Neural cell (in vitro differentiated cells): ENCODE measurements around the gene HSD17B8. TPM values are rescaled to one million over a fixed set of nuclear protein-coding genes. Genes with fewer than 3 reads are reported as not detected.

ENCODE experiments used
- H2AFZ ChIP-seq: fragments of 200-600, 300-800 bp; sonication (generic), shearing (Covaris generic); 2 replicates; pipeline ENCODE4 v1.6.0; 2014; ENCODE audit warnings: low read depth, mild to moderate bottlenecking, antibody characterized with exemption, low read length, moderate library complexity
- H3F3A ChIP-seq: fragments of 200-600 bp; shearing (Covaris generic); 2 replicates; pipeline ENCODE4 v1.6.1; 2016; ENCODE audit warnings: mild to moderate bottlenecking, moderate library complexity, mixed read lengths, antibody characterized with exemption, low read length; ENCODE audit not compliant: insufficient read depth, poor library complexity, severe bottlenecking
- H3K27ac ChIP-seq: fragments of 200-600, 300-800 bp; sonication (generic), shearing (Covaris generic); 2 replicates; pipeline ENCODE4 v1.5.1; 2014; ENCODE audit warnings: mild to moderate bottlenecking, low read length, moderate library complexity
- H3K27me3 ChIP-seq: fragments of 300-800, 200-600 bp; sonication (generic), shearing (Covaris generic); 2 replicates; pipeline ENCODE4 v1.6.0; 2014; ENCODE audit warnings: mild to moderate bottlenecking, low read depth, low read length, moderate library complexity; ENCODE audit not compliant: insufficient read depth
- H3K36me3 ChIP-seq: fragments of 300-800, 200-600 bp; sonication (generic), shearing (Covaris generic); 2 replicates; pipeline ENCODE4 v1.5.1; 2014; ENCODE audit warnings: mild to moderate bottlenecking, antibody characterized with exemption, low read length, moderate library complexity; ENCODE audit not compliant: insufficient read depth
- H3K4me2 ChIP-seq: fragments of 300-800, 200-600 bp; sonication (generic), shearing (Covaris generic); 2 replicates; pipeline ENCODE4 v1.6.0; 2014; ENCODE audit warnings: mild to moderate bottlenecking, low read length
- H3K4me3 ChIP-seq: fragments of 300-800, 200-600 bp; sonication (generic), shearing (Covaris generic); 2 replicates; pipeline ENCODE4 v1.5.1; 2014; ENCODE audit warnings: mild to moderate bottlenecking, low read length, moderate library complexity
- H3K79me2 ChIP-seq: fragments of 200-600 bp; shearing (Covaris generic); replicated peaks from 2 replicates; pipeline ENCODE4 v1.6.0; 2014; ENCODE audit warnings: mild to moderate bottlenecking, low read length, moderate library complexity; ENCODE audit not compliant: insufficient read depth
- H3K9ac ChIP-seq: fragments of 300-800, 200-600 bp; sonication (generic), shearing (Covaris generic); 2 replicates; pipeline ENCODE4 v1.6.1; 2016; ENCODE audit warnings: mild to moderate bottlenecking, low read length, mixed read lengths
- H3K9me2 ChIP-seq: fragments of 200-600 bp; shearing (Covaris generic); 2 replicates; pipeline ENCODE4 v1.6.1; 2016; ENCODE audit warnings: mild to moderate bottlenecking, low read length, mixed read lengths; ENCODE audit not compliant: insufficient read depth
- H3K9me3 ChIP-seq: fragments of 200-600, 300-800 bp; sonication (generic), shearing (Covaris generic); 2 replicates; pipeline ENCODE4 v1.6.1; 2016; ENCODE audit warnings: mild to moderate bottlenecking, mixed run types, low read length, moderate library complexity, mixed read lengths
- H4K20me1 ChIP-seq: fragments of 200-600 bp; shearing (Covaris generic); 2 replicates; pipeline ENCODE4 v1.6.1; 2016; ENCODE audit warnings: mild to moderate bottlenecking, mixed run types; ENCODE audit not compliant: insufficient read depth
- EP300 ChIP-seq: fragments of 450-650 bp; conservative IDR thresholded peaks from 2 replicates; pipeline ENCODE4 v1.6.1; 2014; ENCODE audit warnings: antibody characterized with exemption, mild to moderate bottlenecking, moderate library complexity; ENCODE audit not compliant: poor library complexity, severe bottlenecking
- RAD21 ChIP-seq: fragments of 450-650 bp; conservative IDR thresholded peaks from 2 replicates; pipeline ENCODE4 v1.6.1; 2014; ENCODE audit warnings: antibody characterized with exemption, mild to moderate bottlenecking, moderate library complexity
- TAF1 ChIP-seq: IDR thresholded peaks from 2 replicates; pipeline ENCODE4 v1.6.1; 2012; ENCODE audit warnings: low read depth
- polyA plus RNA-seq: library from polyadenylated mRNA; depleted of rRNA; stranded (reverse); fragments of >200 nt; gene quantifications from 2 replicates; pipeline ENCODE4 v1.2.3, GENCODE V29; 2014
- TF ChIP-seq, protein P1 (sequence below): IDR thresholded peaks from 2 replicates; pipeline ENCODE4 v1.6.1; 2012; ENCODE audit warnings: borderline replicate concordance

The HSD17B8 gene
- polyA plus RNA-seq, 1 donor from 2014 or later = 7.3 TPM

DNA sequence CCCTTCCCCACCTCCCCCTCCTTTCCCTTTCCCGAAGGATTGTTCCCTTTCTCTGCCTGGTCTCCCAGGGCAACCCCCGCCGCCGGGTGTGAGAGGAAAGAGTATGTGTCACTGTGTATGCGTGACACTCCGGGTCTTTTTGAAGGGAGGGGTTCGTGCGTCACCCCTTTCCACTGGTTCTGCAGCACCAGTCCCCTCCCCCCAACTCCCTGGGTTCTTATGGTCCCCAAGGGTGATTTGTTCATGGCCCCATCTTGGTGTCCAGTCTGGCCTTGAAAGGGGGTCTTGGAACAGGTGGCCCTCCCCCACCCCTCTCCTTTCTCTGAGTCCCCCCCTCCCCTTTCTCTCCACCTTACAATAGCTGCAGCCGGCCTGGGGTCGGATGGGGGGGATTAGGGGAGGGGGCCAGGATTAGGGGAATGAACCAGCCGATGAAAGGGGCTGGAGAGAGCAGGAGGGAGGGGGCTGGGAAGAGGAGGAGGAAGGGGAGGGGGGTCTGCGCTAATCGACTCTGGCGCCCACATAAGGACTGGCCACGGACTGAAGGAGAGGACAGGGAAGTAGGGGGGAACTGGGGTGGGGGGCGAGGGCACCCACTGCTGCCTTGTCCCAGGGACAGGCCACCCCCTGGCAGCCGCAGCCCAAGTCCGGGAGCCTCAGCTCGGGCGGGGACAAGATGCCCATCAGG lies 2.6 kb downstream of the HSD17B8 start:
- H3K27ac ChIP-seq = peak overlapping the region; percentile 96
- no peaks in the 10 kb centered on the region for H4K20me1 ChIP-seq
- no peak for TF ChIP-seq EP300
- TF ChIP-seq, protein P1, sequence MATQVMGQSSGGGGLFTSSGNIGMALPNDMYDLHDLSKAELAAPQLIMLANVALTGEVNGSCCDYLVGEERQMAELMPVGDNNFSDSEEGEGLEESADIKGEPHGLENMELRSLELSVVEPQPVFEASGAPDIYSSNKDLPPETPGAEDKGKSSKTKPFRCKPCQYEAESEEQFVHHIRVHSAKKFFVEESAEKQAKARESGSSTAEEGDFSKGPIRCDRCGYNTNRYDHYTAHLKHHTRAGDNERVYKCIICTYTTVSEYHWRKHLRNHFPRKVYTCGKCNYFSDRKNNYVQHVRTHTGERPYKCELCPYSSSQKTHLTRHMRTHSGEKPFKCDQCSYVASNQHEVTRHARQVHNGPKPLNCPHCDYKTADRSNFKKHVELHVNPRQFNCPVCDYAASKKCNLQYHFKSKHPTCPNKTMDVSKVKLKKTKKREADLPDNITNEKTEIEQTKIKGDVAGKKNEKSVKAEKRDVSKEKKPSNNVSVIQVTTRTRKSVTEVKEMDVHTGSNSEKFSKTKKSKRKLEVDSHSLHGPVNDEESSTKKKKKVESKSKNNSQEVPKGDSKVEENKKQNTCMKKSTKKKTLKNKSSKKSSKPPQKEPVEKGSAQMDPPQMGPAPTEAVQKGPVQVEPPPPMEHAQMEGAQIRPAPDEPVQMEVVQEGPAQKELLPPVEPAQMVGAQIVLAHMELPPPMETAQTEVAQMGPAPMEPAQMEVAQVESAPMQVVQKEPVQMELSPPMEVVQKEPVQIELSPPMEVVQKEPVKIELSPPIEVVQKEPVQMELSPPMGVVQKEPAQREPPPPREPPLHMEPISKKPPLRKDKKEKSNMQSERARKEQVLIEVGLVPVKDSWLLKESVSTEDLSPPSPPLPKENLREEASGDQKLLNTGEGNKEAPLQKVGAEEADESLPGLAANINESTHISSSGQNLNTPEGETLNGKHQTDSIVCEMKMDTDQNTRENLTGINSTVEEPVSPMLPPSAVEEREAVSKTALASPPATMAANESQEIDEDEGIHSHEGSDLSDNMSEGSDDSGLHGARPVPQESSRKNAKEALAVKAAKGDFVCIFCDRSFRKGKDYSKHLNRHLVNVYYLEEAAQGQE = no peak
- H3K79me2 ChIP-seq = peaks cover 34% of the 10 kb centered on the region
- H3K4me3 ChIP-seq = peak overlapping the region; percentile 94
- H3K9me3 ChIP-seq = no peaks in the 10 kb centered on the region
- no peaks in the 10 kb centered on the region for H3F3A ChIP-seq
- peak overlapping the region; percentile 99 for H3K9ac ChIP-seq
- H3K27me3 ChIP-seq = no peaks in the 10 kb centered on the region
- no peaks in the 10 kb centered on the region for H3K9me2 ChIP-seq
- no peak overlapping the region for H2AFZ ChIP-seq
- peaks cover 12% of the 10 kb centered on the region for H3K36me3 ChIP-seq
- peak overlapping the region; percentile 98 for H3K4me2 ChIP-seq

DNA sequence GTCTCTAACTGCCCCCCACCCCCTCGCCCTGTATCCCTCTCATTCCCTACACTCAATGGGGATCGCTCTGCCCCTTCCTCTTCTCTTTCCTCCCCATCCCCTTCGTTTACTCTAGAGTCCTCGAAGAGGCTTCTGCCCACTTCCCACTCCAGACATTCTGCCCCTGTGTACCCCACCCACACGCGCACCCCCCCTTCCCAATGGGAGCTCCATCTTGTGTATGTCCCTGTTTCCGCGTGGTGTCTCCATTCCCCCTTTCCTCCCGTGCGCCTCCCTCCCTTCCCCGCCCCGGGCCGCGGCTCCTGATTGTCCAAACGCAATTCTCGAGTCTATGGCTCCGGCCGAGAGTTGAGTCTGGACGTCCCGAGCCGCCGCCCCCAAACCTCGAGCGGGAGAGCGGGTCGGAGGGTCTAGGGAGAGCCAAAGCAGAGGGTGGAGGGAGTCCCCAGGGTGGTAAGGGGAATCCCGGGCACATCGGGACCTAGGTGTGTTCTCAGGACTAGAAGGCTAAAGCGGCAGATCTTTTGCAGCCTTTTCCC lies 3.2 kb downstream of the HSD17B8 start:
- peak overlapping the region; percentile 88 for H2AFZ ChIP-seq
- H3K36me3 ChIP-seq = peaks cover 12% of the 10 kb centered on the region
- peak overlapping the region; percentile 98 for H3K4me2 ChIP-seq
- TF ChIP-seq RAD21 = no peak
- TF ChIP-seq, protein P1 = no peak
- TF ChIP-seq EP300 = no peak
- TF ChIP-seq TAF1 = no peak
- no peaks in the 10 kb centered on the region for H3K9me3 ChIP-seq
- no peaks in the 10 kb centered on the region for H3K9me2 ChIP-seq
- peaks cover 29% of the 10 kb centered on the region for H3K79me2 ChIP-seq
- no peaks in the 10 kb centered on the region for H3K27me3 ChIP-seq
- H3K4me3 ChIP-seq = peak overlapping the region; percentile 94
- peak overlapping the region; percentile 96 for H3K27ac ChIP-seq
- H3K9ac ChIP-seq = peak overlapping the region; percentile 99
- H3F3A ChIP-seq = no peaks in the 10 kb centered on the region
- H4K20me1 ChIP-seq = no peaks in the 10 kb centered on the region
